H1 (cell line): Measurements from ENCODE around the gene SNTG2. TPM values are rescaled to one million over a fixed set of nuclear protein-coding genes. Genes with fewer than 3 reads are reported as not detected.

ENCODE experiments used
- CBX5 ChIP-seq: fragments of 300-800, 300-1000 bp; sonication (generic); IDR thresholded peaks from 2 replicates; pipeline ENCODE4 v1.7.1; 2016; ENCODE audit warnings: antibody characterized with exemption, low read length, low read depth
- CREB1 ChIP-seq: IDR thresholded peaks from 2 replicates; pipeline ENCODE4 v1.6.1; 2012; ENCODE audit warnings: inconsistent platforms
- EP300 ChIP-seq, 2 experiments: IDR thresholded peaks; 1 replicate in 1 of 2; 2 replicates in 1 of 2; pipeline ENCODE4 v1.6.1; 2011 to 2012; ENCODE audit warnings: low read depth in 2 of 2, low read length in 2 of 2, mild to moderate bottlenecking in 2 of 2, borderline replicate concordance in 1 of 2, inconsistent platforms in 1 of 2, moderate library complexity in 1 of 2
- NANOG ChIP-seq: IDR thresholded peaks from 2 replicates; pipeline ENCODE4 v1.6.1; 2011; ENCODE audit warnings: low read length, low read depth, mild to moderate bottlenecking, inconsistent platforms; ENCODE audit not compliant: insufficient read depth, poor library complexity, severe bottlenecking
- SAP30 ChIP-seq: fragments of 300-600 bp; sonication (generic); IDR thresholded peaks from 2 replicates; pipeline ENCODE4 v1.7.1; 2012; ENCODE audit warnings: low read length, moderate library complexity, mild to moderate bottlenecking, inconsistent platforms; ENCODE audit not compliant: insufficient read depth, insufficient replicate concordance
- SIN3A ChIP-seq, 2 experiments: IDR thresholded peaks in 1 of 2; conservative IDR thresholded peaks in 1 of 2; 2 replicates each; pipeline ENCODE4 v1.6.1; 2011 to 2012; ENCODE audit warnings: low read length in 2 of 2, improper control_type of control experiment in 1 of 2, low read depth in 1 of 2, mild to moderate bottlenecking in 1 of 2
- SP4 ChIP-seq: IDR thresholded peaks from 2 replicates; pipeline ENCODE4 v1.6.1; 2012; ENCODE audit warnings: low read length, inconsistent platforms
- TAF1 ChIP-seq: IDR thresholded peaks from 2 replicates; pipeline ENCODE4 v1.6.1; 2011; ENCODE audit warnings: mild to moderate bottlenecking, low read depth, low read length
- polyA plus RNA-seq, 7 experiments: library from polyadenylated mRNA; depleted of rRNA in 3 of 7; stranded (reverse) in 5 of 7; unstranded in 2 of 7; fragments of >200 nt in 5 of 7; fragments of 200-250 nt in 2 of 7; gene quantifications; 1 replicate in 5 of 7; 2 replicates in 1 of 7; 4 replicates in 1 of 7; pipeline versions ENCODE4 v1.2.1 to v1.2.3, GENCODE V29; 2011 to 2013; ENCODE audit warnings: missing spikeins in 2 of 7, mixed read lengths in 2 of 7
- total RNA-seq: library from RNA; stranded (reverse); fragmentation: NEBNext Ultra II Directional; extraction: Animal tissue kit (Norgen Biotek cat#: 25700); gene quantifications from 2 replicates; pipeline ENCODE4 v1.2.1, GENCODE V29; 2021
- TF ChIP-seq, protein P1 (sequence below): fragments of 300-600 bp; sonication (generic); IDR thresholded peaks from 2 replicates; pipeline ENCODE4 v1.7.1; 2012; ENCODE audit warnings: low read length, moderate library complexity, mild to moderate bottlenecking, inconsistent platforms; ENCODE audit not compliant: insufficient replicate concordance

SNTG2 gene
- total and polyA plus RNA-seq, 2 of the 8 experiments (the other 6 are each of a cell fraction or from before 2014, with no cell fraction given), result 6.6 to 18.1 TPM

DNA sequence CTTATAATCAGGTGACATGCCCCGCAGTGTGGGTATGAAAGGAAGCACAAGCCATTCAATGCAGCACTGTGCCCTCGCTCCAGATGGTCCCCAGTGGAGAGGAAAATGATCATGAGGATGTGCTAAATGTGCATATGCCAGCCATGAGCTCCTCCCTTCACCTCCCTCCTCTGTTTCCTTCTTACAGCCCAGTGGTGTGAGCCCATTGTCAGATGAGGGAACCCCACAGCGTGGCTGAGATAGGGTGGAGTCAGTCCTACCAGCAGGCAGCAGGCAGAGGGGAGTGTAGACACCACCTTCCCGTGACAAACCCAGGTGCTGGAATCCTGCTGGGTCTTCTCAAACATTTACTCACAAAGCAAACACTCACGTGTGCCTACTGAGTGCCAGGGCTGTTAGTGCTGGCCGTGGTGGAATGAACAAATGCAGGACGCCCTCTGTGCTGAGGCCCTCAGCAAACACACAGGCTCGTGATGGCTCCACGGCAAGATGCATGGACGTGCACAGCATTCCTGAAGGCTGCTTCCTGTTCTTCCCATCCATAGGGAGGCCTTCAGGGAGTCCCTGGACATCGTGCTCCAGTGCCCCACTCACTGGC lies 280.9 kb downstream of the SNTG2 start (continued):
- TF ChIP-seq, protein P1, sequence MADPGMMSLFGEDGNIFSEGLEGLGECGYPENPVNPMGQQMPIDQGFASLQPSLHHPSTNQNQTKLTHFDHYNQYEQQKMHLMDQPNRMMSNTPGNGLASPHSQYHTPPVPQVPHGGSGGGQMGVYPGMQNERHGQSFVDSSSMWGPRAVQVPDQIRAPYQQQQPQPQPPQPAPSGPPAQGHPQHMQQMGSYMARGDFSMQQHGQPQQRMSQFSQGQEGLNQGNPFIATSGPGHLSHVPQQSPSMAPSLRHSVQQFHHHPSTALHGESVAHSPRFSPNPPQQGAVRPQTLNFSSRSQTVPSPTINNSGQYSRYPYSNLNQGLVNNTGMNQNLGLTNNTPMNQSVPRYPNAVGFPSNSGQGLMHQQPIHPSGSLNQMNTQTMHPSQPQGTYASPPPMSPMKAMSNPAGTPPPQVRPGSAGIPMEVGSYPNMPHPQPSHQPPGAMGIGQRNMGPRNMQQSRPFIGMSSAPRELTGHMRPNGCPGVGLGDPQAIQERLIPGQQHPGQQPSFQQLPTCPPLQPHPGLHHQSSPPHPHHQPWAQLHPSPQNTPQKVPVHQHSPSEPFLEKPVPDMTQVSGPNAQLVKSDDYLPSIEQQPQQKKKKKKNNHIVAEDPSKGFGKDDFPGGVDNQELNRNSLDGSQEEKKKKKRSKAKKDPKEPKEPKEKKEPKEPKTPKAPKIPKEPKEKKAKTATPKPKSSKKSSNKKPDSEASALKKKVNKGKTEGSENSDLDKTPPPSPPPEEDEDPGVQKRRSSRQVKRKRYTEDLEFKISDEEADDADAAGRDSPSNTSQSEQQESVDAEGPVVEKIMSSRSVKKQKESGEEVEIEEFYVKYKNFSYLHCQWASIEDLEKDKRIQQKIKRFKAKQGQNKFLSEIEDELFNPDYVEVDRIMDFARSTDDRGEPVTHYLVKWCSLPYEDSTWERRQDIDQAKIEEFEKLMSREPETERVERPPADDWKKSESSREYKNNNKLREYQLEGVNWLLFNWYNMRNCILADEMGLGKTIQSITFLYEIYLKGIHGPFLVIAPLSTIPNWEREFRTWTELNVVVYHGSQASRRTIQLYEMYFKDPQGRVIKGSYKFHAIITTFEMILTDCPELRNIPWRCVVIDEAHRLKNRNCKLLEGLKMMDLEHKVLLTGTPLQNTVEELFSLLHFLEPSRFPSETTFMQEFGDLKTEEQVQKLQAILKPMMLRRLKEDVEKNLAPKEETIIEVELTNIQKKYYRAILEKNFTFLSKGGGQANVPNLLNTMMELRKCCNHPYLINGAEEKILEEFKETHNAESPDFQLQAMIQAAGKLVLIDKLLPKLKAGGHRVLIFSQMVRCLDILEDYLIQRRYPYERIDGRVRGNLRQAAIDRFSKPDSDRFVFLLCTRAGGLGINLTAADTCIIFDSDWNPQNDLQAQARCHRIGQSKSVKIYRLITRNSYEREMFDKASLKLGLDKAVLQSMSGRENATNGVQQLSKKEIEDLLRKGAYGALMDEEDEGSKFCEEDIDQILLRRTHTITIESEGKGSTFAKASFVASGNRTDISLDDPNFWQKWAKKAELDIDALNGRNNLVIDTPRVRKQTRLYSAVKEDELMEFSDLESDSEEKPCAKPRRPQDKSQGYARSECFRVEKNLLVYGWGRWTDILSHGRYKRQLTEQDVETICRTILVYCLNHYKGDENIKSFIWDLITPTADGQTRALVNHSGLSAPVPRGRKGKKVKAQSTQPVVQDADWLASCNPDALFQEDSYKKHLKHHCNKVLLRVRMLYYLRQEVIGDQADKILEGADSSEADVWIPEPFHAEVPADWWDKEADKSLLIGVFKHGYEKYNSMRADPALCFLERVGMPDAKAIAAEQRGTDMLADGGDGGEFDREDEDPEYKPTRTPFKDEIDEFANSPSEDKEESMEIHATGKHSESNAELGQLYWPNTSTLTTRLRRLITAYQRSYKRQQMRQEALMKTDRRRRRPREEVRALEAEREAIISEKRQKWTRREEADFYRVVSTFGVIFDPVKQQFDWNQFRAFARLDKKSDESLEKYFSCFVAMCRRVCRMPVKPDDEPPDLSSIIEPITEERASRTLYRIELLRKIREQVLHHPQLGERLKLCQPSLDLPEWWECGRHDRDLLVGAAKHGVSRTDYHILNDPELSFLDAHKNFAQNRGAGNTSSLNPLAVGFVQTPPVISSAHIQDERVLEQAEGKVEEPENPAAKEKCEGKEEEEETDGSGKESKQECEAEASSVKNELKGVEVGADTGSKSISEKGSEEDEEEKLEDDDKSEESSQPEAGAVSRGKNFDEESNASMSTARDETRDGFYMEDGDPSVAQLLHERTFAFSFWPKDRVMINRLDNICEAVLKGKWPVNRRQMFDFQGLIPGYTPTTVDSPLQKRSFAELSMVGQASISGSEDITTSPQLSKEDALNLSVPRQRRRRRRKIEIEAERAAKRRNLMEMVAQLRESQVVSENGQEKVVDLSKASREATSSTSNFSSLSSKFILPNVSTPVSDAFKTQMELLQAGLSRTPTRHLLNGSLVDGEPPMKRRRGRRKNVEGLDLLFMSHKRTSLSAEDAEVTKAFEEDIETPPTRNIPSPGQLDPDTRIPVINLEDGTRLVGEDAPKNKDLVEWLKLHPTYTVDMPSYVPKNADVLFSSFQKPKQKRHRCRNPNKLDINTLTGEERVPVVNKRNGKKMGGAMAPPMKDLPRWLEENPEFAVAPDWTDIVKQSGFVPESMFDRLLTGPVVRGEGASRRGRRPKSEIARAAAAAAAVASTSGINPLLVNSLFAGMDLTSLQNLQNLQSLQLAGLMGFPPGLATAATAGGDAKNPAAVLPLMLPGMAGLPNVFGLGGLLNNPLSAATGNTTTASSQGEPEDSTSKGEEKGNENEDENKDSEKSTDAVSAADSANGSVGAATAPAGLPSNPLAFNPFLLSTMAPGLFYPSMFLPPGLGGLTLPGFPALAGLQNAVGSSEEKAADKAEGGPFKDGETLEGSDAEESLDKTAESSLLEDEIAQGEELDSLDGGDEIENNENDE, result no peak
- TF ChIP-seq NANOG (no peak), SAP30 (no peak), CBX5 (no peak), CREB1 (no peak), TAF1 (no peak), SIN3A (conservative IDR thresholded peaks at IDR 0.05 in 1 of 2, IDR thresholded peaks at IDR 0.05 in 1 of 2; ENCODE audit: low read depth in 1 of 2, low read length in 2 of 2) (no peak), EP300 (IDR thresholded peaks at IDR 0.05; ENCODE audit: borderline replicate concordance in 1 of 2, low read depth in 2 of 2, low read length in 2 of 2) (no peak), SP4 (no peak)
